Measurements from ENCODE around the gene FBXW7.

Gene FBXW7

GRCh38 chr4:152455311-152455710 lies 80.6 kb downstream of the FBXW7 start:
- H3K9me3 ChIP-seq (replicated peaks in 1 of 11) = peaks cover 0 to 3% (median 0%) of the 10 kb centered on the region in 11 experiments; a peak in 2 of 22 replicates
- H4K20me1 ChIP-seq = peaks cover 0 to 31% (median 7%) of the 10 kb centered on the region in 11 experiments; a peak in 10 of 22 replicates
- H3K4me2 ChIP-seq = peak overlapping the region in 3 of 11 experiments; percentile 2 to 14 (median 6); a peak in 3 of 22 replicates
- H3K36me3 ChIP-seq = peaks cover 0 to 10% (median 2%) of the 10 kb centered on the region in 11 experiments; a peak in 9 of 22 replicates
- peaks cover 37 to 71% (median 55%) of the 10 kb centered on the region in 10 experiments for H3K4me1 ChIP-seq
- H3K9ac ChIP-seq = no peak overlapping the region
- no peak for TF ChIP-seq Cebpa-rat (IDR thresholded peaks at IDR 0.05)
- no peak overlapping the region for H3K4me3 ChIP-seq
- no peaks in the 10 kb centered on the region for H3K27me3 ChIP-seq
- peak overlapping the region in 6 of 11 experiments; percentile 0 to 49 (median 22); a peak in 10 of 22 replicates for H3K27ac ChIP-seq

- H3K9ac ChIP-seq = no peak overlapping the region
- H3K36me3 ChIP-seq = peaks cover 0 to 15% (median 9%) of the 10 kb centered on the region in 11 experiments; a peak in 11 of 22 replicates
- peaks cover 0 to 3% (median 0%) of the 10 kb centered on the region in 11 experiments; a peak in 2 of 22 replicates for H3K9me3 ChIP-seq (replicated peaks in 1 of 11)
- H3K4me1 ChIP-seq = peaks cover 33 to 63% (median 47%) of the 10 kb centered on the region in 10 experiments
- H3K4me3 ChIP-seq = no peak overlapping the region
- no peak for TF ChIP-seq Cebpa-rat (IDR thresholded peaks at IDR 0.05)
- H4K20me1 ChIP-seq = peaks cover 0 to 36% (median 7%) of the 10 kb centered on the region in 11 experiments; a peak in 10 of 22 replicates
- no peaks in the 10 kb centered on the region for H3K27me3 ChIP-seq
- H3K27ac ChIP-seq = no peak overlapping the region
- no peak overlapping the region for H3K4me2 ChIP-seq
Measured at GRCh38 chr4:152454398-152455011, 81.4 kb downstream of the FBXW7 start.

GRCh38 chr4:152451496-152451895 lies 84.4 kb downstream of the FBXW7 start:
- Histone ChIP-seq H3K4me3 (no peak overlapping the region), H3K4me1 (peaks cover 15 to 43% (median 27%) of the 10 kb centered on the region in 10 experiments), H3K4me2 (peak overlapping the region; percentile 49 to 80 (median 68)), H3K9me3 (replicated peaks in 1 of 11) (no peaks in the 10 kb centered on the region), H3K9ac (no peak overlapping the region), H4K20me1 (peaks cover 0 to 47% (median 18%) of the 10 kb centered on the region in 11 experiments; a peak in 11 of 22 replicates), H3K36me3 (peaks cover 0 to 37% (median 16%) of the 10 kb centered on the region in 11 experiments; a peak in 16 of 22 replicates), H3K27ac (no peak overlapping the region), H3K27me3 (no peaks in the 10 kb centered on the region)
- no peak for TF ChIP-seq Cebpa-rat (IDR thresholded peaks at IDR 0.05)

GRCh38 chr4:152448854-152449253 lies 87.0 kb downstream of the FBXW7 start:
- TF ChIP-seq Cebpa-rat (IDR thresholded peaks at IDR 0.05) = no peak
- Histone ChIP-seq H3K4me2 (no peak overlapping the region), H3K9ac (no peak overlapping the region), H3K4me1 (peaks cover 8 to 29% (median 18%) of the 10 kb centered on the region in 10 experiments), H4K20me1 (peaks cover 0 to 47% (median 10%) of the 10 kb centered on the region in 11 experiments; a peak in 11 of 22 replicates), H3K4me3 (no peak overlapping the region), H3K36me3 (peaks cover 6 to 55% (median 25%) of the 10 kb centered on the region in 11 experiments; a peak in 18 of 22 replicates), H3K27ac (no peak overlapping the region), H3K27me3 (no peaks in the 10 kb centered on the region), H3K9me3 (replicated peaks in 1 of 11) (peaks cover 0 to 18% (median 12%) of the 10 kb centered on the region in 11 experiments; a peak in 14 of 22 replicates)

GRCh38 chr4:152448038-152448707 lies 87.7 kb downstream of the FBXW7 start:
- no peaks in the 10 kb centered on the region for H3K27me3 ChIP-seq
- no peak overlapping the region for H3K27ac ChIP-seq
- no peak overlapping the region for H3K9ac ChIP-seq
- H3K4me1 ChIP-seq = peaks cover 8 to 26% (median 17%) of the 10 kb centered on the region in 10 experiments
- peaks cover 0 to 43% (median 8%) of the 10 kb centered on the region in 11 experiments; a peak in 10 of 22 replicates for H4K20me1 ChIP-seq
- TF ChIP-seq Cebpa-rat (IDR thresholded peaks at IDR 0.05) = no peak
- no peak overlapping the region for H3K4me2 ChIP-seq
- H3K4me3 ChIP-seq = no peak overlapping the region
- H3K36me3 ChIP-seq = peaks cover 6 to 58% (median 25%) of the 10 kb centered on the region in 11 experiments; a peak in 18 of 22 replicates
- H3K9me3 ChIP-seq (replicated peaks in 1 of 11) = peaks cover 0 to 19% (median 12%) of the 10 kb centered on the region in 11 experiments; a peak in 15 of 22 replicates

GRCh38 chr4:152443859-152444258 lies 92.0 kb downstream of the FBXW7 start:
- Histone ChIP-seq H3K9me3 (replicated peaks in 1 of 11) (peaks cover 0 to 29% (median 20%) of the 10 kb centered on the region in 11 experiments; a peak in 17 of 22 replicates), H3K27me3 (no peaks in the 10 kb centered on the region), H3K36me3 (peaks cover 9 to 59% (median 30%) of the 10 kb centered on the region in 11 experiments; a peak in 19 of 22 replicates), H3K4me3 (no peak overlapping the region), H3K4me2 (no peak overlapping the region), H3K4me1 (no peaks in the 10 kb centered on the region; a peak in 1 of 20 replicates), H3K27ac (no peak overlapping the region), H4K20me1 (peaks cover 0 to 30% (median 7%) of the 10 kb centered on the region in 11 experiments; a peak in 7 of 22 replicates), H3K9ac (no peak overlapping the region)
- no peak for TF ChIP-seq Cebpa-rat (IDR thresholded peaks at IDR 0.05)

- Histone ChIP-seq H3K4me3 (no peak overlapping the region), H3K27me3 (no peaks in the 10 kb centered on the region), H3K9ac (no peak overlapping the region), H3K27ac (no peak overlapping the region), H4K20me1 (peaks cover 0 to 28% (median 0%) of the 10 kb centered on the region in 11 experiments; a peak in 8 of 22 replicates), H3K36me3 (peaks cover 25 to 48% (median 33%) of the 10 kb centered on the region in 11 experiments; a peak in 21 of 22 replicates), H3K9me3 (replicated peaks in 1 of 11) (peaks cover 23 to 46% (median 39%) of the 10 kb centered on the region in 11 experiments; a peak in 21 of 22 replicates), H3K4me2 (no peak overlapping the region), H3K4me1 (peaks cover 11 to 19% (median 17%) of the 10 kb centered on the region in 10 experiments; a peak in 18 of 20 replicates)
- TF ChIP-seq Cebpa-rat (IDR thresholded peaks at IDR 0.05) = no peak
Measured at GRCh38 chr4:152437561-152437960, 98.3 kb downstream of the FBXW7 start.

GRCh38 chr4:152436384-152436783 lies 99.5 kb downstream of the FBXW7 start:
- Histone ChIP-seq H4K20me1 (peaks cover 0 to 29% (median 6%) of the 10 kb centered on the region in 11 experiments; a peak in 8 of 22 replicates), H3K9me3 (replicated peaks in 1 of 11) (peaks cover 23 to 46% (median 39%) of the 10 kb centered on the region in 11 experiments; a peak in 21 of 22 replicates), H3K4me1 (peaks cover 11 to 19% (median 17%) of the 10 kb centered on the region in 10 experiments; a peak in 18 of 20 replicates), H3K27ac (no peak overlapping the region), H3K4me3 (no peak overlapping the region), H3K27me3 (no peaks in the 10 kb centered on the region), H3K9ac (no peak overlapping the region), H3K4me2 (no peak overlapping the region), H3K36me3 (peaks cover 25 to 46% (median 36%) of the 10 kb centered on the region in 11 experiments; a peak in 21 of 22 replicates)
- no peak for TF ChIP-seq Cebpa-rat (IDR thresholded peaks at IDR 0.05)
